Tibial nerve (tissue), 4 donors: ENCODE data around the gene ARF1.

Experiments used
- CTCF ChIP-seq, 5 experiments: fragments of 200-600 bp in 3 of 5; fragments of 450-650 bp in 2 of 5; sonication (generic) in 3 of 5; IDR thresholded peaks; one replicate each; pipeline ENCODE4 v1.5.1; 2016 to 2019; ENCODE audit warnings: antibody characterized with exemption in 5 of 5, mild to moderate bottlenecking in 3 of 5, moderate library complexity in 2 of 5
- EP300 ChIP-seq, 2 donors: sonication (generic); formaldehyde crosslinking; IDR thresholded peaks; one replicate each; pipeline ENCODE4 v1.6.1; 2017; ENCODE audit warnings: antibody characterized with exemption in 2 of 2, mild to moderate bottlenecking in 1 of 2
- POLR2A ChIP-seq, 2 donors: fragments of 450-650 bp; IDR thresholded peaks; one replicate each; pipeline ENCODE4 v1.6.1; 2017; ENCODE audit warnings: antibody characterized with exemption in 2 of 2, mild to moderate bottlenecking in 2 of 2, moderate library complexity in 2 of 2

- no peak for TF ChIP-seq POLR2A (IDR thresholded peaks at IDR 0.05)
- TF ChIP-seq CTCF (IDR thresholded peaks at IDR 0.05) = no peak
- TF ChIP-seq EP300 (IDR thresholded peaks at IDR 0.05) = no peak
Observed at GRCh38 chr1:228048120-228048519, 34.4 kb upstream of the ARF1 start.
